ENCODE data around the gene APPL2. TPM values are rescaled to one million over a fixed set of nuclear protein-coding genes. Genes with fewer than 3 reads are reported as not detected.

The APPL2 gene
- total and polyA plus RNA-seq, 2 of the 13 experiments (the other 11 are each of a cell fraction or from before 2014, with no cell fraction given) = 9.9 to 11.1 TPM

DNA sequence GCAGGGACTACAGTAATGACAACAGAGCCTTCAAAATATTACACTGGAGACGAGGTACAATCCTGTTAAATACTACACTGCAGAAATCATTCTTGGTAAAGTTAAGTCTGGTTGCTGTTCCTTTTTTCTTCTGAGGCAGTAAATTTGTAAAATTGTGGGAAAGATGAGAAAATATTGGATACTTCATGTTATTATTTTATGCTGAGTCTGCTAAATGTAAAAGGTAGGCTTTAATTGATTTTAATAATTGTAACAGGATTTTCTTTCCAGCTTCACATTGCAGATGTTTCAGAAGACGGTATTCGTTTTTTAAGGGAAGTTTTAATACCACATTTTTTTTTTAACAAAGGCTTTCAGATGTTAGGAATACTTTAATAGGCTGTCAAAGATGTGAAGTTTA is 65.8 kb downstream of the APPL2 start:
- H3K9me3 ChIP-seq (ENCODE audit: low read length) = no peaks in the 10 kb centered on the region
- 93% methylated on average over 3 of the region's 3 CpGs for WGBS (ENCODE audit: low lambda C conversion rate)
- POLR2A ChIA-PET = no interaction called here
- CTCF ChIA-PET (ENCODE audit: low intra/inter-chr PET ratio, low total read pairs) = no interaction called here
- BruUV-seq (replicated peaks) = no TSS peak
- no peak overlapping the region for H3K4me2 ChIP-seq (ENCODE audit: low read depth, low read length)
- H4K20me1 ChIP-seq (ENCODE audit: insufficient read depth, low read length) = no peaks in the 10 kb centered on the region
- peaks cover 5 to 24% of the 10 kb centered on the region in 2 experiments for H3K36me3 ChIP-seq (replicated peaks in 1 of 2; ENCODE audit: control insufficient read depth in 1 of 2, insufficient read depth in 2 of 2, low read length in 2 of 2)
- intact Hi-C loops (cut with micrococcal nuclease; ENCODE audit: unreplicated experiment) = no loop called here
- no peak overlapping the region for H2AFZ ChIP-seq (ENCODE audit: low read length)
- H3K4me1 ChIP-seq (ENCODE audit: insufficient read depth, low read length) = no peaks in the 10 kb centered on the region
- in situ Hi-C loops (cut with HindIII; ENCODE audit: extremely low pct_ligation_motif_present, low pct_unique_long_range_greater_than_20kb) = no loop called here
- no peak for FAIRE-seq
- no peaks in the 10 kb centered on the region for H3K79me2 ChIP-seq (ENCODE audit: insufficient read depth, low read length)
- DNase-seq (ENCODE audit: low spot score) = no peak
- TF ChIP-seq RBM22 (optimal IDR thresholded peaks at IDR 0.05; ENCODE audit: low read length) (no peak), CC2D1A (CRISPR knock-in tag; IDR thresholded peaks at IDR 0.05) (no peak), MAFF (IDR thresholded peaks at IDR 0.05; ENCODE audit: low read depth, low read length) (peak; percentile 93), ZNF543 (CRISPR knock-in tag; IDR thresholded peaks at IDR 0.05) (no peak), MAFK (conservative IDR thresholded peaks at IDR 0.05 in 1 of 2, IDR thresholded peaks at IDR 0.05 in 1 of 2; ENCODE audit: low read length in 2 of 2) (peak; percentile 91 to 97), ZNF562 (CRISPR knock-in tag; IDR thresholded peaks at IDR 0.05; ENCODE audit: borderline replicate concordance) (no peak), HHEX (CRISPR knock-in tag; IDR thresholded peaks at IDR 0.05) (no peak)
- TF ChIP-seq, protein P1, sequence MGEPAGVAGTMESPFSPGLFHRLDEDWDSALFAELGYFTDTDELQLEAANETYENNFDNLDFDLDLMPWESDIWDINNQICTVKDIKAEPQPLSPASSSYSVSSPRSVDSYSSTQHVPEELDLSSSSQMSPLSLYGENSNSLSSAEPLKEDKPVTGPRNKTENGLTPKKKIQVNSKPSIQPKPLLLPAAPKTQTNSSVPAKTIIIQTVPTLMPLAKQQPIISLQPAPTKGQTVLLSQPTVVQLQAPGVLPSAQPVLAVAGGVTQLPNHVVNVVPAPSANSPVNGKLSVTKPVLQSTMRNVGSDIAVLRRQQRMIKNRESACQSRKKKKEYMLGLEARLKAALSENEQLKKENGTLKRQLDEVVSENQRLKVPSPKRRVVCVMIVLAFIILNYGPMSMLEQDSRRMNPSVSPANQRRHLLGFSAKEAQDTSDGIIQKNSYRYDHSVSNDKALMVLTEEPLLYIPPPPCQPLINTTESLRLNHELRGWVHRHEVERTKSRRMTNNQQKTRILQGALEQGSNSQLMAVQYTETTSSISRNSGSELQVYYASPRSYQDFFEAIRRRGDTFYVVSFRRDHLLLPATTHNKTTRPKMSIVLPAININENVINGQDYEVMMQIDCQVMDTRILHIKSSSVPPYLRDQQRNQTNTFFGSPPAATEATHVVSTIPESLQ (CRISPR knock-in tag; conservative IDR thresholded peaks at IDR 0.05) = no peak
- ATAC-seq = no peak
- H3K27ac ChIP-seq (ENCODE audit: extremely low read length, insufficient read depth, low read length) = no peak overlapping the region
- H3K9ac ChIP-seq (ENCODE audit: insufficient read depth, low read depth, low read length) = no peak overlapping the region
- H3K27me3 ChIP-seq (ENCODE audit: control insufficient read depth in 1 of 2, insufficient read depth in 2 of 2, low read length in 2 of 2) = no peaks in the 10 kb centered on the region
- H3K4me3 ChIP-seq (replicated peaks in 1 of 3; ENCODE audit: insufficient read depth in 1 of 3, low read depth in 2 of 3, low read length in 3 of 3) = no peak overlapping the region

DNA sequence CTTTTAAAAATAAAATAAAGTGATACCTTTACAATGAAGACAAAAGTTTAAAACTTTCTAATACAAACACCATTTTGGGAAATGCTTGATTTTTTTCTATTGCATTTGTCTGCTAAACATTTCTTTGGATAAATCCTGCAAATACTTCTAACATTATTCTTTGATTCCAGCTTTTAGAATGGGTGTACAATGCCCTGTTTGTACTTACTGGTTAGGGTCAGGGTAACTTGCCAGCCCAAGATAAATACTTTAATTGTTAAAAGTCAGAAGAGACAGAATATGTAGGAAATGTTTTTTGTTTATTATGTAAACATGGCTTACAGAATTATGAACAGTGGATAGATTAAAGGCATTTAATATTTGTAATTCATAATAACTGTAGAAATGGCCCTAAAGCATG is 68.0 kb downstream of the APPL2 start:
- in situ Hi-C loops (cut with HindIII; ENCODE audit: extremely low pct_ligation_motif_present, low pct_unique_long_range_greater_than_20kb) = no loop called here
- FAIRE-seq = no peak
- TF ChIP-seq ZFP1 (CRISPR knock-in tag; IDR thresholded peaks at IDR 0.05) (no peak), STAG1 (CRISPR knock-in tag; IDR thresholded peaks at IDR 0.05) (no peak), ZNF607 (CRISPR knock-in tag; IDR thresholded peaks at IDR 0.05; ENCODE audit: borderline replicate concordance) (no peak), BHLHE40 (IDR thresholded peaks at IDR 0.05; ENCODE audit: low read length) (no peak), ZNF441 (CRISPR knock-in tag; IDR thresholded peaks at IDR 0.05; ENCODE audit: borderline replicate concordance) (no peak), FOXM1 (CRISPR knock-in tag; IDR thresholded peaks at IDR 0.05) (no peak), U2AF2 (IDR thresholded peaks at IDR 0.05; ENCODE audit: low read depth, low read length) (no peak)
- TF ChIP-seq, protein P2, sequence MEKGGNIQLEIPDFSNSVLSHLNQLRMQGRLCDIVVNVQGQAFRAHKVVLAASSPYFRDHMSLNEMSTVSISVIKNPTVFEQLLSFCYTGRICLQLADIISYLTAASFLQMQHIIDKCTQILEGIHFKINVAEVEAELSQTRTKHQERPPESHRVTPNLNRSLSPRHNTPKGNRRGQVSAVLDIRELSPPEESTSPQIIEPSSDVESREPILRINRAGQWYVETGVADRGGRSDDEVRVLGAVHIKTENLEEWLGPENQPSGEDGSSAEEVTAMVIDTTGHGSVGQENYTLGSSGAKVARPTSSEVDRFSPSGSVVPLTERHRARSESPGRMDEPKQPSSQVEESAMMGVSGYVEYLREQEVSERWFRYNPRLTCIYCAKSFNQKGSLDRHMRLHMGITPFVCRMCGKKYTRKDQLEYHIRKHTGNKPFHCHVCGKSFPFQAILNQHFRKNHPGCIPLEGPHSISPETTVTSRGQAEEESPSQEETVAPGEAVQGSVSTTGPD (CRISPR knock-in tag; IDR thresholded peaks at IDR 0.05) = no peak
- TF ChIP-seq, protein P3, sequence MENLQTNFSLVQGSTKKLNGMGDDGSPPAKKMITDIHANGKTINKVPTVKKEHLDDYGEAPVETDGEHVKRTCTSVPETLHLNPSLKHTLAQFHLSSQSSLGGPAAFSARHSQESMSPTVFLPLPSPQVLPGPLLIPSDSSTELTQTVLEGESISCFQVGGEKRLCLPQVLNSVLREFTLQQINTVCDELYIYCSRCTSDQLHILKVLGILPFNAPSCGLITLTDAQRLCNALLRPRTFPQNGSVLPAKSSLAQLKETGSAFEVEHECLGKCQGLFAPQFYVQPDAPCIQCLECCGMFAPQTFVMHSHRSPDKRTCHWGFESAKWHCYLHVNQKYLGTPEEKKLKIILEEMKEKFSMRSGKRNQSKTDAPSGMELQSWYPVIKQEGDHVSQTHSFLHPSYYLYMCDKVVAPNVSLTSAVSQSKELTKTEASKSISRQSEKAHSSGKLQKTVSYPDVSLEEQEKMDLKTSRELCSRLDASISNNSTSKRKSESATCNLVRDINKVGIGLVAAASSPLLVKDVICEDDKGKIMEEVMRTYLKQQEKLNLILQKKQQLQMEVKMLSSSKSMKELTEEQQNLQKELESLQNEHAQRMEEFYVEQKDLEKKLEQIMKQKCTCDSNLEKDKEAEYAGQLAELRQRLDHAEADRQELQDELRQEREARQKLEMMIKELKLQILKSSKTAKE (CRISPR knock-in tag; IDR thresholded peaks at IDR 0.05; ENCODE audit: borderline replicate concordance) = no peak

More for the DNA sequence above, 68.0 kb downstream of the APPL2 start:
- no peaks in the 10 kb centered on the region for H3K79me2 ChIP-seq (ENCODE audit: insufficient read depth, low read length)
- no TSS peak for BruUV-seq (replicated peaks)
- H3K9me3 ChIP-seq (ENCODE audit: low read length) = no peaks in the 10 kb centered on the region
- no peak overlapping the region for H3K27ac ChIP-seq (ENCODE audit: extremely low read length, insufficient read depth, low read length)
- no peaks in the 10 kb centered on the region for H3K27me3 ChIP-seq (ENCODE audit: control insufficient read depth in 1 of 2, insufficient read depth in 2 of 2, low read length in 2 of 2)
- H3K4me2 ChIP-seq (ENCODE audit: low read depth, low read length) = no peak overlapping the region
- H3K4me3 ChIP-seq (replicated peaks in 1 of 3; ENCODE audit: insufficient read depth in 1 of 3, low read depth in 2 of 3, low read length in 3 of 3) = no peak overlapping the region
- ATAC-seq (no peak), DNase-seq (ENCODE audit: low spot score) (no peak)
- intact Hi-C loops (cut with micrococcal nuclease; ENCODE audit: unreplicated experiment) = no loop called here
- no peaks in the 10 kb centered on the region for H4K20me1 ChIP-seq (ENCODE audit: insufficient read depth, low read length)
- no peak overlapping the region for H2AFZ ChIP-seq (ENCODE audit: low read length)
- no peaks in the 10 kb centered on the region for H3K4me1 ChIP-seq (ENCODE audit: insufficient read depth, low read length)
- ChIA-PET POLR2A (no interaction called here), CTCF (ENCODE audit: low intra/inter-chr PET ratio, low total read pairs) (no interaction called here)
- H3K9ac ChIP-seq (ENCODE audit: insufficient read depth, low read depth, low read length) = no peak overlapping the region
- peaks cover 6 to 34% of the 10 kb centered on the region in 2 experiments for H3K36me3 ChIP-seq (replicated peaks in 1 of 2; ENCODE audit: control insufficient read depth in 1 of 2, insufficient read depth in 2 of 2, low read length in 2 of 2)
